ENCODE results near the gene LYST. TPM values are rescaled to one million over a fixed set of nuclear protein-coding genes. Genes with fewer than 3 reads are reported as not detected.
"Not testable (repeated sequence)": the region's sequence is repeated elsewhere in the genome, so short reads cannot be mapped to it uniquely, and the experiment has no call there.

The LYST gene
- total RNA-seq, 3 donors from 2014 or later = 30.3 to 35.2 (median 33.7) TPM

DNA sequence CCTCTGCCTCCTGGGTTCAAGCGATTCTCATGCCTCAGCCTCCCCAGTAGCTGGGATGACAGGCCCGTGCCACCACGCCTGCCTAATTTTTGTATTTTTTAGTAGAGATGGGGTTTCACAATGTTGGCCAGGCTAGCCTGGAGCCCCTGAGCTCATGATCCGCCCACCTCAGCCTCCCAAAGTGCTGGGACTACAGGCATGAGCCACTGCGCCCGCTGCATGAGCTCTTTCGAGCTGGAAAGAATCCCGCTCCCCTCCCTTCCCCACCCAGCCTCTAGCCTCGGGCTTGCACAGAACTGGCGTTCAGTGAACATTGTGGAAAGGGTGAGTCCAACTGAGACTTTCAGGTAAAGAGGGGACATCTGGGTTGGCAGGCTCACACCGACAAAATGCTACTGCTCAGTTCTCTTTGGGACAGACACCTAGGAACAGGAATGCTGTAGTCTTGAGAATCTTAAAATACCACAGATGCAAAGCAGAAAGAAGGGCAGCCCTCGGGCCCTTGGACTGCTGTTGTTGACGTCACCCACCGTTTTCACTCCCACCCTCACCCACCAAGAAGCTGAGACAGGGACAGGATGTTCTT lies 207.4 kb downstream of the LYST start:
- Mint-ChIP-seq H3K27me3 (ENCODE audit: low read depth) (peaks cover 4% of the 10 kb centered on the region), H3K36me3 (ENCODE audit: insufficient read depth) (peaks cover 22% of the 10 kb centered on the region), H3K9me3 (peaks cover 6% of the 10 kb centered on the region), H3K4me1 (ENCODE audit: low read depth) (no peaks in the 10 kb centered on the region), H3K4me3 (no peak overlapping the region)
- ATAC-seq (no peak), DNase-seq (no peak)

DNA sequence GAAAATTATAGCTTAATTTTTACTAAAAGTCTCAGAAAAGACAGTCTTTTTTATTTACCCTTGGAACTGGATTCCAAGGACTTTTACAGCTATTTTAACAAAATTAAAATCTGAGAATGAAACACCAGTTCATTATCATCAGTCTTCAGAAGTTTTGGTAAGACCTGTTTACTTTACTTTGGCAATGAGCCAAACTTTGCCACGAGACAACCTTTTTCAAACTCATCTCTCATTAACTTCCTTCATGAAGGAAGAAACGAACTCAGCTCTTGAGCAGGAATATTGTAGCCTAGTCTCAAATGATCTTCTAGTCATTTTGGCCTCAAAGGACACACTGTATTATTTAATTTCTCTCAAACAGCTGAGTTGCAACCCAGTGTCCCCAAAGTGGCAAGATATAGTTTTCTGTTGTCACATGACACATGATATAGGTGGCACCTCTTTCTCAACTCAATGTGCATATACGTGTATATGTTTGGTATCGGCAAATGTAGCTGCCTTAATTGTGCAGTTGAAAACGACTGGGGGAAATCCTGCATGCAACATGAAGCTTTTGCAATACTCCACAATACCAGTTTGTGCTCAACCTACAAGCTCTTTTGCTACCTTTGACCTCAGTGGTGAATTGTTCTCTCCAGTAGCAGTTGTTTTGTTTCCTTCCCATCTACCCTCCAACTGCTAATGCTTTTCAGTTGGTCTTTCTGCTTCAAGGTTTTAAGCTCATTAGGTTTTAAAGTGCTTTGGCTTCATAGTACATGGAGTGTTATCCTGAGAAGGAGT lies 208.8 kb downstream of the LYST start:
- Mint-ChIP-seq H3K4me3 (no peak overlapping the region), H3K36me3 (ENCODE audit: insufficient read depth) (peaks cover 16% of the 10 kb centered on the region), H3K4me1 (ENCODE audit: low read depth) (no peaks in the 10 kb centered on the region), H3K27me3 (ENCODE audit: low read depth) (peaks cover 15% of the 10 kb centered on the region), H3K9me3 (peaks cover 11% of the 10 kb centered on the region)
- DNase-seq (no peak), ATAC-seq (no peak)

DNA sequence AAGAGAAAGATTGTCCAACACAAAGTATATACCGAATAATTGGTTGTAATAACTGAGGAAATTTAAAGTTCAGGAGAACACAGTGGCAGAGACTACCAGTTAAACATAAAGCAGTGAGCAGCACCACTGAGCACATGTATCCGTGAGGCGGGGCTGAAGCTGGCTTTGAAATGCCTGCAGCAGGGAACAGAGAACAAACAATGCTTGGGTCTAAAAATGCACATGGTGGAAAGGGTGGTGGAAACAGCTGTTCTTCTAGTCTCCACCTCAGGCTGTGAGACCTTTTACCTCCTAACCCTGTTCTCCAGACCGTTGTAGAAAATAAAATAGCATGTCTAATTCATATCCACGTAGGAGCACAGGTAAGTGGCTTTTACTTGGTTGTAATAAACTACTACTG lies 209.4 kb downstream of the LYST start:
- Mint-ChIP-seq H3K27me3 (ENCODE audit: low read depth) (peaks cover 22% of the 10 kb centered on the region), H3K4me3 (no peak overlapping the region), H3K9me3 (peaks cover 11% of the 10 kb centered on the region), H3K4me1 (ENCODE audit: low read depth) (no peaks in the 10 kb centered on the region), H3K36me3 (ENCODE audit: insufficient read depth) (peaks cover 12% of the 10 kb centered on the region)
- ATAC-seq = no peak
- DNase-seq = no peak

DNA sequence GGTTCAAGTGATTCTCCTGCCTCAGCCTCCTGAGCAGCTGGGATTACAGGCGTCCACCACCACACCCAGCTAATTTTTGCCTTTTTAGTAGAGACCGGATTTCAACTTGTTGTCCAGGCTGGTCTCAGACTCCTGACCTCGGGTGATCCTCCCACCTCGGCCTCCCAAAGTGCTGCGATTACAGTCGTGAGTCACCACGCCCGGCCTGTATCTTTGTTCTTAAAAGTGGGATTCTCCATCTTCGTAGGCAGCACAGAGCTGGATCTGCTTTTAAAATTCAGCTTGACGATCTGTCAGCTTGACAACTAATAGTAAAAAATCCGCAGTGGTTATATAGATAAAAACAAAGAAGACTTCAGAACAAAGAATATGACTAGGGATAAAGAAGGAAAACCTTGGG lies 214.3 kb downstream of the LYST start:
- Mint-ChIP-seq H3K9me3 (peaks cover 14% of the 10 kb centered on the region), H3K27me3 (ENCODE audit: low read depth) (peaks cover 56% of the 10 kb centered on the region), H3K36me3 (ENCODE audit: insufficient read depth) (peaks cover 3% of the 10 kb centered on the region), H3K4me1 (ENCODE audit: low read depth) (peaks cover 14% of the 10 kb centered on the region), H3K4me3 (no peak overlapping the region)
- no peak for ATAC-seq
- no peak for DNase-seq

DNA sequence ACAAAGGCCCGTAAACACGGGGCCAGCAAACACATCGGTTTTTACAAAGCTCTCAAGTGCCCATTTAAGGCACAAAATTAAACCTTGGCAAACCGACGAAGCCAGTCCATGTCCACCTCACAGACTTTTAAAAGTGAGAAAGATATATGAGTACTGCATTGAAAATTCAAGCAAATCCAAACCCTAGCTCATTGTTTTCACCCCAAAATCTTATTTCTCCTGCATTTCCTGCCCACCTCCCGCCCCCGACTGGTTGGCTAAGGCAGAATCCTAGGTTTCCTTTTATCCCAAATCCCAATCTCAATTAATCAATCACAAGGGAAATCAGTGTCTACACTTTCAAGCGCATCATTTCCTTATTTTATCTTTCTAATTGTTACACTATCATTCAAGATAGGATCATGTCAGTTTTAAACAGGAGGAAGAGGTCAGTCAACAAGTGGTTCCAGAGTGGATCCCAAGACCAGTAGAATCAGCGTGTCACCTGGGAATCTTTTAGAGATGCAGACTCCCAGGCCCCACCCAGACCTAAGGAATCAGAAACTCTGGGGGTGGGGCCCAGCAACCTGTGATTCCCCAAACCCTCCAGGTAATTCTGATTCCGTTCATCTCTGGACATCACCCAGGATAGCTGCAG lies 215.4 kb downstream of the LYST start:
- peak overlapping the region; percentile 71 for H3K4me3 Mint-ChIP-seq
- no peak for ATAC-seq
- peaks cover 14% of the 10 kb centered on the region for H3K4me1 Mint-ChIP-seq (ENCODE audit: low read depth)
- H3K27me3 Mint-ChIP-seq (ENCODE audit: low read depth) = peaks cover 56% of the 10 kb centered on the region
- no peak for DNase-seq
- no peaks in the 10 kb centered on the region for H3K36me3 Mint-ChIP-seq (ENCODE audit: insufficient read depth)
- peaks cover 14% of the 10 kb centered on the region for H3K9me3 Mint-ChIP-seq

DNA sequence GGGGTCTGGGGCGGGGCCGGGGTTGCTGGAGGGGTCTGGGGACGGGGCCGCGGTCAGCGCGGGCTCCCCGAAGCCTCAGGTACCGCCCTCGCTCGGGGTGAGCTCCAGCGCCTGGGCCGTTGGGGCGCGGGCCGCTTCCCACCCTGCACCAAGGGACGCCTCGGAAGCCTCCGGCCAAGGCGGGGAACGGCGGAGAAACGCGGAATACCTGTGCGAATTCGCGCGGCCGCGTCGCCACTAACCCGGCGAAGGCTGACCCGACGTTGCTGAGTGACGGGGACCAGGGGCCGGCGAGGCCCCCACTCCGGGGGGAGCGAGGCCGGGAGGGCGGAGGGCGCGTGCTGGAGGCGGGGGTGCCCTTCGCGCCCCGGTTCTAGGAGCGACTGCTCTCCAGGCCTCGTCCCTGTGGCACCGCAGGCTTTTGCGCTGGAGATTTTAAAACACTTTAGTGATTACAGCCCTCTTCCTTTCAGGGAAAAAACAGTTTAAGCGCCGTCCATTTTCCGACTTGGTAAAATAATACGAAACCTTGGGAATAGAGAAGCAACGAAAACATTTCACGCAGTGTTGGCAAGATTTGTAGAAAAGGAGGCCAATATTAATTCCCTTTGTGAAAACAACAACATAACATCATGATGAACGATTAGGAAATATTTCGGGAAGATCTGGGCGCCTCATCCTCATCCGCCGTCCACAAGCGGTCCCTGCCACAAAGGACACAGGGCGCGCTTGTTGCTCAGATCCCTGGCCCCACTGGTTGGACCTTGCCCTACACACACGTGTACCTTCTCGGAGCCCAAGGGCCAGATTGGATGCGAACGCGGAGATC lies 216.2 kb downstream of the LYST start:
- peaks cover 14% of the 10 kb centered on the region for H3K9me3 Mint-ChIP-seq

DNA sequence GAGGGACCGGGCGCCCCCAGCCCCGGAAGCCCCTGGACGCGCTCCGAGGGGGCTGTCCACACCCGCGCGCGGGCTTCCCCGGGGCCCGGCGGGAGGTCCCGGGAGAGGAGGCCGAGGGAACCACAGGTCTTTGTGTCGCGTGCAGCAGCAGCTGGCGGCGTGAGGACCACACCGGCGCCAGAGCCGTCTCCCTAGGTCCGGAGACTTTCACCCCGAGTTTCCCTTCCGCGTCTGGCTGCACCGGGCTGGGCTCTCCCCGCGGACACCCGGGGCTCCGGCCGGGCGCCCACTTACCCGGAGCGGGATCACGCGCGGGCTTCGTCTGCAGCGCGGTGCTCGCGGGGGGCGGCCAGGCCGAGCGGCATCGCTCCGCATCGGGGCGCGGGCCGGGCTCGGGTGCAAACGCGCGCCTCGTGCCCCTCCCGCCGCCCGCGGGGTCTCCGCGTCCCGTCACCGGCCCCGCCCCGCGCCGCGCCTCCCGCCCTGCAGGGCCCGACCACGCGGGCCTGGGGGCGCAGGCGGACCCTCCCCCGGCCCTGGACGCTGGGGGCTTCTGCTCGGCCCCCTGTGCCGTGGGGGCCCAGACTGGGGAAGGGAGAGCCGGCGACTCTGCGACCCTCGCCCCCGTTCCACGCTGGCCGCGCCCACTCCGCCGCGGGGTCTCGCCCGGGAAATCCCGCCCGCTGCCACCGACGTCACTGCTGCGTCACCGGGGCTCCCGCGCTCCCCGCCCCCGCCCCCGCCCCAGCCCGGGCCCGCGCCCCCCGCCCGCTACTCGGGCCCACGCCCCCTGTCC lies 217.1 kb downstream of the LYST start, which contains the start of gene GNG4:
Gene GNG4, minus strand, starts transcription at position 417 of the 796 bp plus-strand sequence. CDS start 65,946 bp downstream, outside the sequence.
- Mint-ChIP-seq H3K9me3 (peaks cover 8% of the 10 kb centered on the region), H3K36me3 (ENCODE audit: insufficient read depth) (no peaks in the 10 kb centered on the region), H3K4me3 (peak within 1 kb of the TSS; percentile 81), H3K27me3 (ENCODE audit: low read depth) (peaks cover 54% of the 10 kb centered on the region), H3K4me1 (ENCODE audit: low read depth) (peaks cover 14% of the 10 kb centered on the region)
- ATAC-seq (peak; percentile 50 to 54), DNase-seq (peak; percentile 45)

More for the DNA sequence above, 216.2 kb downstream of the LYST start:
- no peak for ATAC-seq
- no peak for DNase-seq
- peak overlapping the region; percentile 71 for H3K4me3 Mint-ChIP-seq
- H3K36me3 Mint-ChIP-seq (ENCODE audit: insufficient read depth) = no peaks in the 10 kb centered on the region
- H3K4me1 Mint-ChIP-seq (ENCODE audit: low read depth) = peaks cover 14% of the 10 kb centered on the region
- H3K27me3 Mint-ChIP-seq (ENCODE audit: low read depth) = peaks cover 58% of the 10 kb centered on the region

DNA sequence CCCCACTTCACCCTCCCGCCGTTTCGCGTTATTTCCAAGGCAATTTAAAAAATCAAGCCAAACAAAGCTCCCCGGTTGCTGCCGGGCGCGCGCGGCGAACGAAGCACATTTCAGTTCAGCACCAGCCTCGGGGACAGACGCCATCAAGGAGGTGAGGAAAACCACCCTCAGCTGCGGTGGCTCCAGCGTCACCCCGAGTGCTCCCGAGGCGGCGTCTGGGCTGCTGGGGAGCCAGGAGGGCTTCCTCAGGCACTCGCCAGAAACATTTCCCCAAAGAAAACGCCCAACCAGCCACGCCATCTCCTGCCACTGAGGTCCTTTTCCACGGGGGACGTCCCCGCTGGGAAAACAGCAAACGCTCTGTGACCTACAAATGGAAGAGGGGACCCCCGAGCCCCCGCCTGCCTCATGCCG lies 217.7 kb downstream of the LYST start:
- Mint-ChIP-seq H3K4me1 (ENCODE audit: low read depth) (peaks cover 16% of the 10 kb centered on the region), H3K36me3 (ENCODE audit: insufficient read depth) (no peaks in the 10 kb centered on the region), H3K9me3 (peaks cover 5% of the 10 kb centered on the region), H3K27me3 (ENCODE audit: low read depth) (peaks cover 51% of the 10 kb centered on the region), H3K4me3 (peak overlapping the region; percentile 81)
- DNase-seq = peak; percentile 38
- peak; percentile 80 to 81 for ATAC-seq

DNA sequence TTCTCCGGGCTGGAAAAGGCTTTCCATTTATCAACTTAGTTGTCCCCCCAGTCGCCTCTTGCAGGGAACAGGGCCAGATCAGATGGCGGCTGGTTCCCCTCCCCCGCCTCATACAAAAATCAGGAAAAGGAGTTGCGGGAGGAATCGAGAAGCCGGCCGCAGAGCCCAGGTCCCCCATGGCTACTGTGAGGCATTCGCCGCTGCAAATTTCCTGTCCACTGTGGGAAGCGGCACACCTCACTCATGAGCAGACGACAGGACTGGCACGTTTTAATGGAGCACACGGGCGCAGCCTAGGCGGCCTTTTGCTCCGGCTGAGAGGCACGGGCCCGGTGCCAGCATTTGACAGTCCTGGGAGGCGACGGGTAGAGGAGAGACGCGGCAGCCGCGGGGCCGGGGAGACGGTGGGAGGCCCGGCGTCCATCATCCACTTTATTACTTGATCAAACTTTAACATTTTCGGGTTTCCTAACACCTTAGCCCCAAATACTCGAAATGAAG lies 218.2 kb downstream of the LYST start:
- Mint-ChIP-seq H3K4me1 (ENCODE audit: low read depth) (peaks cover 16% of the 10 kb centered on the region), H3K36me3 (ENCODE audit: insufficient read depth) (no peaks in the 10 kb centered on the region), H3K9me3 (peaks cover 3% of the 10 kb centered on the region), H3K4me3 (peak overlapping the region; percentile 81), H3K27me3 (ENCODE audit: low read depth) (peaks cover 49% of the 10 kb centered on the region)
- DNase-seq (no peak), ATAC-seq (peak in 1 of 2 donors; percentile 8)

DNA sequence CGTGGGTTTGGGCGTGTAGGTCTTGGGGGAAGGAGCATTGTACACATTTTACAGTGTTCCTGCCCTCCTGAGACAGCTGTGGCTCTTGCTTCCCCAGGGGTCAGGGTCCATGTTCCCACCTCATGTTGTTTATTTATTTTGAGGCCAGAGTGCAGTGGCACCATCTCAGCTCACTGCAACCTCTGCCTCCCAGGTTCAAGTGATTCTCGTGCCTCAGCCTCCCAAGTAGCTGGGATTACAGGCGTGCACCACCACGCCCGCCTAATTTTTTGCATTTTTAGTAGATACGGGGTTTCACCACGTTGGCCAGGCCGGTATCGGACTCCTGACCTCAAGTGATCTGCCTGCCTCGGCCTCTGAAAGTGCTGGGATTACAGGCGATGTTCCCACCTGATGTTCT lies 219.2 kb downstream of the LYST start:
- Mint-ChIP-seq H3K27me3 (ENCODE audit: low read depth) (peaks cover 41% of the 10 kb centered on the region), H3K4me1 (ENCODE audit: low read depth) (peaks cover 26% of the 10 kb centered on the region)
- not testable (repeated sequence) for ATAC-seq; H3K4me3 Mint-ChIP-seq; DNase-seq; H3K36me3 Mint-ChIP-seq (ENCODE audit: insufficient read depth); H3K9me3 Mint-ChIP-seq

DNA sequence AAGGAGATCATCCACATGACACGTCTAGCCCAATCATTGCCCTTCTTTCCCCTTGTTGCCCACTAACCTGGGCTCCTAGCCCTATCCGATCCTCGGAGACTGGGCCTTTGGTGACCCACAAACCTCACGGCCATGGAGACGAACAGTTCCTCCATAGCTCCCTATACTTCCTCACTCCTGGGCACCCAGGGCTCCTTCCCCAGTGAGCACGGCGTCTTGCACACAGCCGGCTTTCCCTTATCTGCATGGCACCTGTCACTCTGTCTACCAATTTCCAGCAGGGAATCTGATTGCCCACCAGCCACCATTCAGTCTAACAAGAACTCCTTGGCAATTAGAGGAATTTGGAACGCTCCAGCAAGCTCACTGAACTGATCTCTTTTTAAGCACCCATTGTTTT lies 220.2 kb downstream of the LYST start:
- ATAC-seq = no peak
- Mint-ChIP-seq H3K36me3 (ENCODE audit: insufficient read depth) (no peaks in the 10 kb centered on the region), H3K4me3 (no peak overlapping the region), H3K9me3 (peaks cover 3% of the 10 kb centered on the region), H3K4me1 (ENCODE audit: low read depth) (peaks cover 36% of the 10 kb centered on the region), H3K27me3 (ENCODE audit: low read depth) (peaks cover 31% of the 10 kb centered on the region)
- no peak for DNase-seq

DNA sequence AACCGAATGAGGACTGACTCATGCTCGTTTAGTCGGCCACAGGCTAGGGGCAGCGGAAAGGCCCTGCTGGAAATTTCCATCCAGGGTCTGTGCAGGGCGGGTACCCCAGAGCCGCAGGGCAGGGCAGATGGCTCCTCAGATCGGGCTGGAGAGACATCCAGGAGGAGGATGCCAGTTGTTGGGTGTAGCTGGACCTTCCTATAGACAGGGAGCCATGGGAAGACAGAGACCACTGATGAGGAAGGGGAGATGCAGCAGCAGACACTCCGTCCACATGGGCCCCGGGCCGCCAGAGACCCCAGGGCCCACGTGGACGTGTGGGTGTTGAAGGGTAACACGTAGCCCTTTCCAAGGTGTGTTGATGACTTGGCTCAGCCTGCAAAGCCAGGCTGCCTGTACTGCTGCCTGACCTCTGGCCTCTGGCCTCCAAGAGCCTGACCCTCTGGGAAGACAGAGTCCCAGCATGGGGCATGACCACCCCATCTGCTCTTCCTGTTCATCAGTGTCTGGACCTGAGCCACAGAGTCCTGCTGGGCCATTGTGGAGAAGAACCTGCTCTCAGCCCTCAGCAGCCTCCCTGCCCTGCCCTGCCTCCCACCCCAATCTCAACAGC lies 221.9 kb downstream of the LYST start:
- Mint-ChIP-seq H3K9me3 (no peaks in the 10 kb centered on the region), H3K4me1 (ENCODE audit: low read depth) (peaks cover 33% of the 10 kb centered on the region), H3K27me3 (ENCODE audit: low read depth) (peaks cover 21% of the 10 kb centered on the region), H3K36me3 (ENCODE audit: insufficient read depth) (no peaks in the 10 kb centered on the region), H3K4me3 (no peak overlapping the region)
- no peak for ATAC-seq
- DNase-seq = no peak
